NCI-H510A (cell line): Measurements from ENCODE around the gene DNAJC11.
"Not testable (repeated sequence)": the region's sequence is repeated elsewhere in the genome, so short reads cannot be mapped to it uniquely, and the experiment has no call there.

Source experiments
- DNase-seq: peaks from one replicate; lab custom pipeline; 2025; lab: John Stamatoyannopoulos, UW

The DNAJC11 gene

GRCh38 chr1:6701437-6702153, at the start of gene DNAJC11:
Gene DNAJC11, minus strand, starts transcription at chr1:6701816. Its CDS starts 16 bp downstream, at chr1:6701800.
- DNase-seq = peak; percentile 90

- no peak for DNase-seq
Observed at GRCh38 chr1:6750490-6750889, 48.9 kb upstream of the DNAJC11 start.

DNA sequence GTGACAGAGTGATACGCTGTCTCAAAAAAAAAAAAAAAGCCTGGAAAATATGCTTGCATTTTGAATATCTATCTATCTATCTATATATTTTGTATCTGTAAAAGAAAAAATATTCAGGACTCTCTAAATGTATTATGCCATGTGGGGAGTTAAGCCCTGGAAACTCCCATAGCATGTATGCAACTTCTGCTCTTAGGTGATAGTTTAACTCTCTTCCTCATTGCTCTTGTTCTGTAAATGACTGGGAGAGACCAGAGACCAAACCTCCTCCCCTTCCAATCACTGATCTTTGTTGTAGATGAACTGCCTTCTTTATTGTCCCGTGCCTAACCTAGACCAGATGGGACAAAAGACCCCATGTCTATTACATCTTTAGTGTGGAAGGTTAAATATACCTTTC, 46.1 kb upstream of the DNAJC11 start:
- no peak for DNase-seq

DNA sequence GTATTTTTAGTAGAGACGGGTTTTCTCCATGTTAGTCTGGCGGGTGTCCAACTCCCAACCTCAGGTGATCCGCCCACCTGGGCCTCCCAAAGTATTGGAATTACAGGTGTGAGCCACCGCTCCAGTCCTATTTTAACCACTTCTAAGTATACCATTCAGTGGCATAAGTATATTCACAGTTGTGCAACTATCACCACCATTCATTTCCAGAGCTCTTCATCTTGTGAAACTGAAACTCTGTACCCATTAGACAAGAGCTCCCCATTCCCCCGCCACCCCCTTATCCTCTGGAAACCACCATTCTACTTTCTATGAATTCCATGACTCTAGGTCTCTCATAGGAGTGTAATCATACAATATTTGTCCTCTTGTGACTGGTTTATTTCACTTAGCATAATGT, 43.5 kb upstream of the DNAJC11 start:
- DNase-seq = no peak

- DNase-seq = no peak
Observed at GRCh38 chr1:6743189-6744101, 41.8 kb upstream of the DNAJC11 start.

DNA sequence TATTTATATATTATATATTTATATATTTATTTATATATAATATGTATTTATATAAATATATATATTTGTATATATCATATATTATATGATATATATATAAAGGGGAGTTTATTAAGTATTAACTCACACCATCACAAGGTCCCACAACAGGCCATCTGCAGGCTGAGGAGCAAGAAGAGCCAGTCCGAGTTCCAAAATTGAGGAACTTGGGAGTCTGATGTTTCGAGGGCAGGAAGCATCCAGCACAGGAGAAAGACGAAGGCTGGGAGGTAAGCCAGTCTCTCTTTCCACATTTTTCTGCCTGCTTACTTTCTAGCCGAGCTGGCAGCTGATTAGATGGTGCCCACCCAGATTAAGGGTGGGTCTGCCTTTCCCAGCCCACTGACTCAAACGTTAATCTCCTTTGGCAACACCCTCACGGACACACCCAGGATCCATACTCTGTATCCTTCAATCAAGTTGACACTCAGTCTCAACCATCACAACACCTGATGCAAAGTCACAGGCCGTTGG, 41.1 kb upstream of the DNAJC11 start:
- DNase-seq = not testable (repeated sequence)

- no peak for DNase-seq
Observed at GRCh38 chr1:6738987-6739676, 37.5 kb upstream of the DNAJC11 start.

DNA sequence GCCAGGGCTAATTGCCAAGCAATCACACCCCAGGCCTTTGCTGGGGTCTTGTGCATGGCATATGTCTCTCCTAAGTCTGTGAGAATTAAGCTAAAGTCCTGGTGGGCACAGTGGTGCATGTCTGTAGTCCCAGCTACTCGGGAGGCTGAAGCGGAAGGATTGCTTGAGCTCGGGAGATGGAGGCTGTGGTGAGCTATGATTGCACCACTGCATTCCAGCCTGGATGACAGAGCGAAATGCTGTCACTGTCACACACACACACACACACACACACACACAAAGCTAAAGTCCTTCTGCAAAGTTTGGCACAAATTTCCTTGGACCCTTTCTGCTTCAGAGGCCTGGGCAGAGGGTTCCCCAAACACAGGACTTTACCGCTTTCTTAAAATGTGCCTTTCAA, 31.3 kb upstream of the DNAJC11 start:
- DNase-seq = no peak

- DNase-seq = no peak
Observed at GRCh38 chr1:6731905-6732304, 30.3 kb upstream of the DNAJC11 start.

DNA sequence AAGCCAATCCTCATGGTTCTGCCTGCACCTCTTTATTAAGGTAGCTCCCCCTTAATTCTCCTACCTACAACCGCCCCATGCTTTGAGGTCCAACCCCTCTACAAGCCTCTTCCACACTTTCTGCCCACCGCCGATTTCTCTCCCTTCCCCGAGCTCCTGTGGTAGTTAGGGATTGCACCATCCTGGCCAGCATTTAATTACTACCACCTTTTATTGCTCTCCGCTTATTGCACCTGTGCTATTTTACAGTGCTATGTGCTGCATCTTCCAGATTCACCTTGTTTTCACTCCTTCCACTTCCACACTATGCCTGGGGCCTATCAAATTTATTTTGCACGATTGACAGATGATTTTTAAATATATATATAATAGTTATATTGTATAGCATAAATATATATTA, 29.3 kb upstream of the DNAJC11 start:
- no peak for DNase-seq

GRCh38 chr1:6730473-6730872, 28.9 kb upstream of the DNAJC11 start:
- DNase-seq = no peak

DNA sequence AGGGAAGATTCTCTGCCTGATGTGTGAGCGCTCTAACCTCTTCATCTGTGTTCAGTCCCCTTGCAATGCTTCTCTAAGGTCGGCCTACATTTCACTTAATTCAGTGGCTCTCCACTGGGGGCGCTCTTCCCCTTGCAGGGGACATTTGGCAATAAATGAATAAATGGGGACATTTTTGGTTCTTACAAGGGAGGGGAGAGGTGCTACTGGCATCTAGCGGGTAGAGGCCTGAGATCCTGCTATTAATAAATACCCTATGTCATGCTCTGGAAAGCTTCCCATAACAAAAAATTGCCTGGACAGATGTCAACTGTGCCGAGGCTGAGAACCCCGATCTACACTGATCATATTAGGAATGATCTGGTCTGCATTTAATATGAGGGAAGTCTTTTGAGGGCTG, 25.9 kb upstream of the DNAJC11 start:
- peak; percentile 25 for DNase-seq

- no peak for DNase-seq
Observed at GRCh38 chr1:6726253-6726652, 24.6 kb upstream of the DNAJC11 start.

DNA sequence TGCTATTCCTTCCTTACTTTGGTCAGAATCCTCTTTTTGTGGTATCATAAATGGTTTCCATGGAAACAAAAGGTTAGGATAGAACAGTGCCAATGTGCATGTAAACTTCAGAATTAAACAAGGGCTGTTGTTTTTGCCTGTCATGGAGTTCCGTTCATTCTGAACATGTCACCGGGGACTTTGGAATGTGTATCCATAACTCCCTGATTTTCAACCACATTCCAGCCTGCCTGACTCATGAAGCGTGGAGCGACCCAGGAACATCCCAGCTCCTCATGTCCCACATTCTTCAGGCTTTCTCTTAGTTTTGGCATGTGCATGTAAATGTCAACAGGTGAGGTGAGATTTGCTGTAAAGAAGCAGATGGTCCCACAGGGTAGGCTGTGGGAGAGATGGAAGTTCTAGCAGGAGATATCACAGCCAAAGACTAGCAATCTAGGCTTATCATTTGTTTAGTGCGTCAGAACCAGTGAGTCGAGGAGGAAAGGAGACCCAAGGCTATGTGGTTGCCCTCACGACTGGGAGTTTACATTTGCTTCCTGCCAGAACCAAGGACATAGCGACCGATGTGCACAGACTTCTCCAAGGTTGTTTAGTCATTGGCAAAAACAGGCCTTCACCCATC, 23.0 kb upstream of the DNAJC11 start:
- no peak for DNase-seq

DNA sequence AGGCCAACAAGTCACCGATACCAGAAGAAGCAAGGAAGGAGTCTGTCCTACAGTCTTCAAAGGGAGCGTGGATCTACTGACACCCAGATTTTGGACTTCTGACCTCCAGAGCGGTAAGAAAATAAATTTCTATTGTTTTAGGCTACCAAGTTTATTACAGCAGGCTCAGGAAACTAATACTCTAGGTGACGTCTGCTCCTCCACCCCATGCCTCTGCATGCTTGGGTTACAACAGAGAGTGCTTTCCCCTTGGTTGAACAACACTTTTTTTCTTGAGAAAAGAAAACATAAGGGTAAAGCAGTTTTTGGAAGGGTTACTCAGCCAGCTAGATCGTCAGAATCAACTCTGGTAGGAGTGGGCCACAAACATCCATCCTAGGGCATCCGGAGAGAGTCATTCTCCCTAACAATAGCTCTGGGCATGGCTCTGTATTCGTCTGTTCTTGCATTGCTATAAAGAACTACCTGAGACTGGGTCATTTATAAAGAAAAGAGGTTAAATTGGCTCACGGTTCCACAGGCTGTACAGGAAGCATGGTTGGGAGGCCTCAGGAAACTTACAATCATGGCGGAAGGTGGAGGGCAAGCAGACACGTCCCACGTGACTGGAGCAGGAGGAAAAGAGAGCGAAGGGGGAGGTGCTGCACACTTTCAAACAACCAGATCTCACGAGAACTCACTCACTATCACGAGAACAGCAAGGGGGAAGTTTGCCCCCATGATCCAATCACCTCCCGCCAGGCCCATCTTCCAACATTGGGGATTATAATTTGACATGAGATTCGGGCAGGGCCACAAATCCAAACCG, 22.2 kb upstream of the DNAJC11 start:
- DNase-seq = no peak

- no peak for DNase-seq
Observed at GRCh38 chr1:6711174-6711573, 9.6 kb upstream of the DNAJC11 start.

DNA sequence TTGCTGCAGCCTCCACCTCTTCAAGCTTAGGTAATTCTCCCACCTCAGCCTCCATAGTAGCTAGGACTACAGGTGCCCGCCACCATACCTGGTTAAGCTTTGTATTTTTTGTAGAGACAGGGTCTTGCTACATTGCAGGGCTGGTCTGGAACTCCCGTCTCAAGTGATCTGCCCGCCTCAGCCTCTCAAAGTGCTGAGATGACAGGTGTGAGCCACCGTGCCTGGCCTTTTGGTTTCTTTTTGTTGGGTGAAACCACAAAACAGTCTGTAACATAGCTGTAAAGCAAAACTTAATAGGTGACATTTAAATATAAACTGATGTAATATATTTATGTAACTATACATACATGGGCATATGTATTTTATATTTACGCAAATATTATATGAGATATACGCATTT, 3.1 kb upstream of the DNAJC11 start:
- no peak for DNase-seq

DNA sequence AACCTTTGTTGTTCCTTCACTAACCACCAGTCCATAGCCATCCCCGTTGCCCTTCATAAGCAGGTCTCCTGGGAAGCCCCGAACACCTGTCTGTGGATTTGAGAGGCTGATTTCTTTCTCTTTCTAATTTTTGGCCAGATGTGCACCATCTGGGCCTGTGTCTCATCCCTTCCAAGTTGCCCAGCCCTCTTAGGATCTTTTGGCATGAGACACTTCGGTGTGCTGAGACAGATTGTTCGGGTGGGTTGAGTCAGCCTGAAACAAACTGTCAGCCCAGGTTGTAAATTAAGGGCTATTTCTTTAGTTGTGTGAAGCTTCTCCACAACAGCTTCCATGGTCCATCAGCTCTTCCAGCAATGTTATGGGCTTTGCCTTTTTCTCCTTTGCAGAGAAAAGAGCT, 1.4 kb upstream of the DNAJC11 start:
- no peak for DNase-seq

- DNase-seq = no peak
Observed at GRCh38 chr1:6700853-6701436, 671 bp downstream of the DNAJC11 start.

- not testable (repeated sequence) for DNase-seq
Observed at GRCh38 chr1:6699915-6700314, 1.7 kb downstream of the DNAJC11 start.

DNA sequence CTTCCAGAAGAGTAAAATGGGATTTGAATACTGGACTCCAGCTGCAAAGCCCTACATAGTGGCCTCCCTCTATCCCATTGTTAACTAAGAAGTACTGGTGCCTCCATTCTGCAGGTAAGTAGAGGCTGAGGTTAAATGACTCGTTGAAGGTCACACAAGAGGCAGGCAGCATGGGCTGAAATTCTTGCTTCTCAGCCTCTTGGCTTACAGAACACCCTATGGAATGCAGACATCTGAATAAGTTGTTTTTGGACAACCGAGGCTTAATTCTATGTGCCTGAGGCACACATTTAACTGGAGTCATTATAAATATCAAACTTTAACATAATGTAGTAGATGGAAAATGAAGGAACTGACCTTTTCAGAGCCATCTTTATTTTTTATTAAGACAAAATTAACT, 5.7 kb downstream of the DNAJC11 start:
- no peak for DNase-seq
